GM18907 (cell line): ENCODE results near the gene DCDC1.

Experiments
- ATAC-seq: cut with Tn5 transposase; IDR thresholded peaks from one replicate; pipeline ENCODE4 v1.9.1; 2021; ENCODE audit warnings: mild to moderate bottlenecking, moderate library complexity; ENCODE audit not compliant: unreplicated experiment

DCDC1 gene, protein sequence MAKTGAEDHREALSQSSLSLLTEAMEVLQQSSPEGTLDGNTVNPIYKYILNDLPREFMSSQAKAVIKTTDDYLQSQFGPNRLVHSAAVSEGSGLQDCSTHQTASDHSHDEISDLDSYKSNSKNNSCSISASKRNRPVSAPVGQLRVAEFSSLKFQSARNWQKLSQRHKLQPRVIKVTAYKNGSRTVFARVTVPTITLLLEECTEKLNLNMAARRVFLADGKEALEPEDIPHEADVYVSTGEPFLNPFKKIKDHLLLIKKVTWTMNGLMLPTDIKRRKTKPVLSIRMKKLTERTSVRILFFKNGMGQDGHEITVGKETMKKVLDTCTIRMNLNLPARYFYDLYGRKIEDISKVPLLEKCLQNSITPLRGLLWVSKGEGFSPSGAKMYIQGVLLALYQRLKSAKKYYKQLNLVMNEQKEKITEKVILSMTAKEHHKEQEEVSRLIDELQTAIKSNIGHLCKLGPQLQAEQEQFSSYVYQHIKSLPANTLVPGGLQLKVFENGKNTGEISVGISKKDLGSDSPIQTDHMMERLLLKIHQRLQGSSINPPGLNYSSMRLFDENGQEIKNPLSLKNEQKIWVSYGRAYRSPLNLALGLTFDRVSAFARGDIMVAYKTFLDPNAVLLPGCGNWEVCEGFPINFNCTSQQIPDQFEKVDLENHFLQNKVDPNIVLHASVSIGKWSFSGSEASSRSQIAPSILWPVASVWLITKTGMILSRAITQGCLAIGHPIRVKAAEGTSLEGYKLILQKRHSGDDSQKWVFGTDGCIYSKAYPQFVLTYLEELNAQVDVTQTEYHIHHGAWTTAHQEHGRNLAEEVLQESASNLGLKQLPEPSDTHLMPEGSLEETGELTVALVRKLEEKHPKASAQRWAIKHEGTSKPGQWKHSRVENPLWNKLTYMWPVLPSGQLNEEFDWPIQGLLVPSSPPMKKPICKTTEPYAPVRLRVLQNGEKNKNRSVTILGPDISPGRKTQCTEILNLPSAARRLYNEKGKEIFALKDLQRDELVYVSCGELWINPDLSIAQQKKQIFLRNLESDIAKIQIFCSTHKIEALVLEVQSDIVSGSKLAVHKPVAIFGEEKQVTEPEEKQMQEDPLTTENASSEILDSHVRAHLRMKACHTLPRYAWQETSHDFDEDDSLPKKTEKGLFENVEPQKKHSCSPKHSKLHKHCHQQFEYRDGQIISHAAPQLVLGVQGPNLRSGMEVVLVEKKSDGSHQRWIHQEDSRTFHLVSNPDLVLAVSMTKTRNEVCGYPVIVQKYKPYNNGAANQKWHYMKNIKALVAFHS (N-terminal part only)

DNA sequence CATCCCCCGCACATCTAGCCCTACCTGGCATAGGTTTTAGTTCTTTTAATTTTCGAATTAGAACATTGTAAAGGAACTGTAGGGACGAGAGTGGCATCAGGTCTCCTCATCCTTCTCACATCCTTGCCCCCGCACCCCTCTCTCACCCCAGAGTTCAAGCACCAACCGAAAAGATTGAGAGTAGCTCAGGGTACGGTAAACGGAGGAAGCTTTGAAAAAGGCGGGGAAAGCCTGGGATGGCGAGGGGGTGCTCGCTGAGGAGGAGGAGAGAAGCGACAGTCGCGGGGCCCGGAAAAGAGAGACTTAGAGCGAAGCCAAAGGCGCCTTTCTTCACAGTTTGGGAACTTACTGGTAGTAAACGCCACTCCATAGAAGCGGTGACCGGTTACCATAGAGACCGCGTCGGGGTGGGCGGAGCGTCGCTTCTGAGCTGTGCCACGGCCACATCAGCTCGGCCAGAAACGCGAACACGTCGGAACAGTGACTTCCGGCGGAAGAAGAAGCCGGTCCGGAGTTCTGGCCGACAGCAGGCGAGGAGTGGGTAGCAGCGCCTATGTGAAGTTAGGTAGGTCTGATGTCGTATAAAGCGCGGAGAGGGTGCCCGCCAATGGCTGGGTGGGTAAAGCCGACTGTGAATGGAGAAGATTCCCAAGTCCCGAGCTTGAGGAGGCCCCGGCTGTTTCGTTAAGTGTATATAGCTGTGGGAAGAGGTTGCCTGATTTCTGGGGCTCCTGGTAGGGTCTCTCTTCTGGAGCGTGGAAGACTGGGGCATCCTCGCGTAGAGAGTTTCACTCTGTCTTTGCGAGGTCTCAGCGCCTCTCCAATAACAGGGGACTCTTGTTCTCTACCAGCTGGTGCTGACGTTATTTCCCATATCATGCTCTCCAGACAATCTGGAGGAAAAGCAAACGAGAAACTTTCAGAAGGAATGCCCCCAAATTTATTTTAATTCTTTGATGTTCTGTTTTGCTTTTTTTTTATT lies at the start of gene DCDC1, which contains the start of gene DNAJC24:
DCDC1 (minus strand) TSS at position 392 of the 982 bp plus-strand sequence. CDS start 41,459 bp downstream, outside the sequence.
DNAJC24 (plus strand) TSS at position 513 of the 982 bp plus-strand sequence. CDS start 889 bp downstream, outside the sequence.
- peak; percentile 99 for ATAC-seq

DNA sequence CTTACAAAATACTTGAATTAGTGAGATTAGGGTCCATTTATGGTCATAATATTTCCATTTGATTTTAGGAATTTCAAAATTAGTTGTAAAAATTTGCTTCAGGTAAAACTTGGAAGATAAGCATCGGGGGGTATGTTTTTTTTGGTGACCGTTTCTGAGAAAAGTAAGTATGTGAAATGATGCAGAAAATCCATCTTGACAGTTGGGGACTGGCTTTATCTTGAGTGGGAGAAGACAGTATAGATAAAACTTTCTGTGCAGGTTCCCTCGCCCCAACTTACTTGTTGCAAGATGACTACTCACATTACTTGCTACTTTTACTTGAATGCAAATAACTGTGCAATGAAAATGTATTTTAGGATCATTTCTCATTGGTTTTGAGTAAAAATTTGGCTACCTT lies 49.6 kb upstream of the DCDC1 start:
- no peak for ATAC-seq

DNA sequence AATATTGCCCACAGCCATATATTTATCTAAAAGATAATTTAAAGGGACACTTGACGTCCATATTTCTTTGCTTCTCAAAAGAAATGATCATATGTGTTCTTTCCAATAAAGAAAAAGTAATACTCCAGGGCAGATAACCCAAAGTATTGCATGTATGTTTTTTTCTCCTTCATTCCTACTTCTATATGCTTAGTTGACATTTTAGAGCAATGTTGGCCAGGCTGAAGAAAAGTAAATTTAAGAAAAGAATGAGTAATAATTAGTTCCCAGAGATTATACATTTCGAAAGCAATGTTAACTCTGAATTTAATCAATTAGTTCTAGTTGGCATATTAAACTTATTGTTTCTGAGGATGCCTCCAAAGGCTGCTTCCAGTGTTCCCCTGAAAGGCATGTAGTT lies 48.3 kb upstream of the DCDC1 start:
- no peak for ATAC-seq

DNA sequence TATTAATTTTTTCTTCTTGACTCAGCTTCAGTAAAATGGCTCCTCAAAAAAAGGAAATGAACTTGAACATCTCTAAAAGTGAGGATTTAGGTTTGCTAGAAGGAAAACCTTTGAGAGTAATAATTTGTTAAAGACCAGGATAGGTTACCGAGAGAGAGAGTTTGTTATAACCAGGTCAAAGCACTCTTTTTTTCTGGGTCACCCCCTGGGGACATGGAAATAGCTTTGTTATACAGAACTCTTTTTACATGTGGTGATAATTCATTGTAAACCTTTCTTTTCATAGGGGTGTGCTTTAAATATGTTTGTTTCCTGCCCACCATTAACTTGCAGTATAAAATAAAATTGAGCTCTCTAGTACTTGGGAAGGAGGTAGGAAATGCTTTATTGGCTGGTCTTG lies 47.8 kb upstream of the DCDC1 start:
- ATAC-seq = no peak

DNA sequence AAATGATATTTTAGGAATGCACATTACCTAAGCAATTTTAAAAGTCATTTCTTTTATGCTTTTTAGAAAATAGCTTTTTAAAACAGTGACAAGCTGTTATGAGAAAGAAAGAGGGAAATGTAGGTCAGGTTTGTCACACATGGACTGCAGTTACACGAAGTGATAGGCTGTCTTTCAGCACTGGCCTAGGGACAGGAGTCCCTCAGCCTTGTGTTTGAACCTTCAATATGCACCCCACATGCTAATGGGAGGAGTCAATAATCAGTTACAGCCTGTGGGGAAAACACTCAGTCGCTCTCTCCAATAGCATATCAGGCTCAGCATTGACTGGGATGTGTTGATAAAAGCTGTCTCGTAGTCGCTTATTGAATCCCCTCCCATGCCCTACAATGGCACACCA lies 45.9 kb upstream of the DCDC1 start:
- ATAC-seq = no peak

DNA sequence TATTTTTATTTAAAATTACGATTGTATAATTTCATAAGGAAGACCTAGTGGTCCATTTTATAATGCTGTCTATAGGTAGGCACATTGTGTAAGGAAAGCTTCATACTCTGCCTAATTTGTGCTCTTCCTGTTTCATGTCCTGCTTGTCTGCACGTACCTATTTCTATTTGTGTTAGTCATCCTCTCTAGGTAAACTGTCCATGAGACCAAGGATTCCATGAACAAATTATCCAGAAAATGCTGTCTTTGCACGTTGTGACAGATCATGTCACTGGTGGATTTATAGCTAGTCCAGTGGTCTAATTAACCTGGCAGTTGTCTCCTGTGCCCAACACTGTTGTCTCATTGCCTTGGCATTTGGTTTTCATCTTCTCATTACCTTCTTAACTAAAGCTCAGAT lies 44.8 kb upstream of the DCDC1 start:
- ATAC-seq = no peak

DNA sequence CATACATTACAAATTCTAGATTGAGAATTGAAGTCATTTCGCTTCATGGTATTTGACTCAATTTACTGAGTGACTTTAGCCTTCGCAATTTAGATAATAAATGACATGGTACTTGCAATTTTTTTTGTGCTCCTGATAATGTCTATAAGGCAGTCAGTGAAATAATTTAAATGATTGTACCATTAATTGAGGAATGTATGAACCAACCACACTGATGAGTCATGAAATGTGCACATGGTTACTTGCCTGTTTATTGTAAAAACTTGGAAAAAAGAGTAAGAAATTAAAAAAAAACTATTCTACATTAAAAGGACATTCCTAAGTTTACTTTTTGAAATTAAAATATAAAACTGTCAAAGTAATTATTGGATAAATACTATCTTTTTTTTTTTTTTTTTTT lies 43.4 kb upstream of the DCDC1 start:
- no peak for ATAC-seq

DNA sequence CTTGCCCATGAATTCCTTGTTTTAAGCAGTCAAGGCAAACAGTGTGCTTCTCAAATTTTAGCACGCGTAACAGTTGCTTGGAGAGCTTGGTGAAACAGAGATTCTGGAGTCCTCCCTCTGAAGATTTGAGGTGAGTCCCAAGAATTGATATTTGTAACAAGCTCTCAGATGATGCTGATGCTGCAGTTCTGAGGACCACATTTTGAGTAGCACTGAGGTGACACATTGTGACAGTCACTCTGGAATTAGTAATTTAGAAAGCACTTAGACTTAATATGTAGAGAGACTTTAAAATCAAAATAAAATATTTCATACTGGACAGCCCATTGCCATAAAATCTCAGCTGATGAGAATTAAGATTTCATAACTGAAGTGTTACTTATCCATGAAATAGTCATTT lies 38.7 kb upstream of the DCDC1 start:
- ATAC-seq = no peak

DNA sequence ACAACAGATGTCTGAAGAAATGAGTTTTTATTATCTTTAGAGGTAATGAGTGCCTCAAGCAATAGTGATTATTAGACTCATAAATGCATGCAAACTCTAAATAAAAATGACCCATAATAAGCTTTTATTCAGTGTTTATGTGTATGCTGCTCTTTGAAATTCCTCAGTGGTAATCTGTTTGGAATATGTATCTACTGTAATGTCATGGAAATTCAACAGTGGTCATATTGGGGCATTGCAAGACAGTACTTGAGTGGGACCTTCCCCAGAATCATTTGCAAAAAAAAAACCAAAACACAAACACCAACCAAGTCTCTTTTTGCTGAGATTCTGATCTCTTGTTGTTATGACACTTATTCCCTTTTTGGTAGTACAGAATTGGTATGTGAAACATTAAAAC lies 35.1 kb upstream of the DCDC1 start:
- no peak for ATAC-seq

DNA sequence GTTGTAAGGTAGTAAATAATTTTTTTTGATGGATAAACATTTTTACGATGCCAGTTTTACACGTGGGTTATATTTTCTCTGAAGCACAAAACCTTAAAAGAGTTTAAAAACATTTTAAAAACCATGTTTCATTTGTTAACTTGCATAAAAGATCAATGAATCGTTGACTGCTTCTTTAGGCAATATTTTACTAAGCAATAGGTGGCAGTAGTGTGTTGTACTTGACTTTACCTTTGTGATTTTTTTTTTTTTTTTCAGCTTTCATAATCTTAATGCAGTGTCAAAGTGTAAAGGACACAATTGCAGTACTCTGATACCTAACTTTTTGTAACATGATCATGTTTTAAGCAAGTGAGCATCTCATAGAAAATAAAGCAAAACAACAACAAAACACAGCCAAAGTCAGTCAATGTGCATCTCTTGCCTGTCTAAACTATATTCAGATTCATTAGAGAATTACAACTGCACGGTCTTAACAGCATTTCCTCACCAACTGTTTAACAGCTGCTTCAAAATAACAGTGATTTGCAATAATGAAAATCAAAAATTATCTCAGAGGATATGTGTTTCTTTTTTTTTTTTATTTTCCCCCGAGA lies 27.8 kb upstream of the DCDC1 start:
- peak; percentile 61 for ATAC-seq

DNA sequence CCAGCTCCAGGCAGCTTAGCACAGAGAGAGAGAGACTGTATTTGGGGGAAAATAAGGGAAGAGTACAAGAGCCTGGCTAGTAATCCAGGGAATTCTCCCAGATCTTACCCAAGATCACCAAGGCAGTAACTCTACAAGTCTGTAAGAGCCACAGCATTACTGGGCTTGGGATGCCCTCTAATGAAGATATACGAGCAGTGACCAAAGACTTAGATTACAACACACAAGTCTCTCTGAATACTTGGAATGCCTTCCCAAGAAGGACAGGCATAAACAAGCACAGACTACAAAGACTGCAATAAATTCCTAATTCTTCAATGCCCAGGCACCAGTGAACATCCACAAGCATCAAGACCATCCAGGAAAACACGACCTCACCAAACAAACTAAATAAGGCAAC lies 17.8 kb upstream of the DCDC1 start:
- ATAC-seq = no peak

DNA sequence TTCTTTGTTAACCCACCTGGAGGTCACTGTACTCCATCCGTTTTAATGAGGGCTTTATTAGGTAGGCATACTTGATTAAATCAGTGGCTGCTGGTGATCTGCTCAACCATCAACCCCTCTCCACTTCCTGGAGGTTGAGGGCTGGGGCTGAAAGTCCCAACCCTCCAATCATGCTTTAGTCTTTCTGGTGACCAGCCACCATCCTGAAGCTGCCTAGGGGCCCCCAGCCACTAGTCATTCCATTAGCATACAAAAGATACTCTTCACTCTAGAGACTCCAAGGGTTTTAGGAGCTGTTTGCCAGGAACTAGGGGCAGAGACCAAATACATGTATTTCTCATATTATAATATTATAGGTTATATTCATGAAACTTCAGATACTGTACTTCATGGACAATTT lies 13.6 kb upstream of the DCDC1 start:
- no peak for ATAC-seq

DNA sequence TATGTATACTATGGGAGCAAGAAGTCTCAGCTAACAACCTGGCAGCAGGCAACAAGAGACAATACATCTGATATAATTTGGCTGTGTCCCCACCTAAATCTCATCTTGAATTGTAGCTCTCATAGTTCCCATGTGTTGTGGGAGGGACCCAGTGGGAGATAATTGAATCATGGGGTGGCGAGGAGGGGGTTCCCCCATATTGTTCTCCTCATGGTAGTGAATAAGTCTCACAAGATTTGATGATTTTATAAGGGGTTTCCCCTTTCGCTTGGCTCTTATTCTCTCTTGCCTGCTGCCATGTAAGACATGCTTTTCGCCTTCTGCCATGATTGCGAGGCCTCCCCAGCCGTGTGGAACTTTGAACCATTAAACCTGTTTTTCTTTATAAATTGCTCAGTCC lies 6.3 kb upstream of the DCDC1 start:
- ATAC-seq = no peak

DNA sequence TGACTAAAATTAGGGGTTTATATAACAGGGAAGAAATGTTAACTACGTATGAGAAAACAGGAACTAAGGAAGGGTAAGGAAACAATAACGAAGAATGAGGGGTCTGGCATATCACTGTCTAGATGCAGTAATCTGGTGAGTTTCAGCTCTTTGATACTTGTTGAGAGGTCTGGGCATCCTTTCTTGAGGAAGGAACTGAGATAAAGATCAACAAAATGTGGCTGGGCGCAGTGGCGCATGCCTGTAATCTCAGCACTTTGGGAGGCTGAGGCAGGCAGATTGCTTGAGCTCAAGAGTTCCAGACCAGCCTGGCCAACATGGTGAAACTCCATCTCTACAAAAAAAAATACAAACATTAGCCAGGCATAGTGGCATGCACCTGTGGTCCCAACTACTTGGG lies 2.7 kb downstream of the DCDC1 start:
- no peak for ATAC-seq

DNA sequence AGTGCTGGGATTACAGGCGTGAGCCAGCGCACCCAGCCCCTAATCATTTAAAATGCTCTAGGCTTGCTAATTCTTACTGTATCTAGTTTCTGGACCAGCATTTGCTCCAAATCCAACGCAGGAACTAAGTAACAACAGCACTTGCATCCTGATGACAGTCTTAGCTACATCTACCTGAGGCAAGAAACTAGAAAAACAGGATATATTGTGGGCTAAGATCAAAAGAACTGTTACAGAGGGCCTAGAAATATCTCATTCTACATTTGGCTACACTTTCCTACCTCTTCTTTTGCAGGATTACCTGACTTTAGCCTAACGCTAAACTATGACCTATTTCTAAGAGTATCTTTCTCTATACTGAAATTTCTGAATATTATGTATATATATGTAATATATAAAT lies 7.8 kb downstream of the DCDC1 start:
- ATAC-seq = no peak

DNA sequence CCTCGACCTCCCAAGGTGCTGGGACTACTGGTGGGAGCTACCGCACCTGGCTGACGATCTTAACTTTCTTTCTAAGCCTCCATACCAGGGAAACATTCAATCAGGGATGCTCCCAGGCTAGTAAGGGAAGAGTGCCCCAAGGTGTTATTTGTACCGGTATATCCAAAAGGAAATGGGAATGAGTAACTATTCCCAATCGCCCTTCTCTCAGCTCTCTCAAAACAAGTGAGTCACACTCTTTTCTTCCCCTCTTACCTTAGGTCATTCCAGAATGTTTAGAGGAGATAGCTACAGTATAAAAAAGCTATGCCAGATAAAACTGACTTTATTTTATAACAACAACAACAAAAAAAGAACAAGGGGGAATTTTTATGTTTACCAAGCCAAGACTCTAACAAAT lies 13.7 kb downstream of the DCDC1 start:
- ATAC-seq = no peak

DNA sequence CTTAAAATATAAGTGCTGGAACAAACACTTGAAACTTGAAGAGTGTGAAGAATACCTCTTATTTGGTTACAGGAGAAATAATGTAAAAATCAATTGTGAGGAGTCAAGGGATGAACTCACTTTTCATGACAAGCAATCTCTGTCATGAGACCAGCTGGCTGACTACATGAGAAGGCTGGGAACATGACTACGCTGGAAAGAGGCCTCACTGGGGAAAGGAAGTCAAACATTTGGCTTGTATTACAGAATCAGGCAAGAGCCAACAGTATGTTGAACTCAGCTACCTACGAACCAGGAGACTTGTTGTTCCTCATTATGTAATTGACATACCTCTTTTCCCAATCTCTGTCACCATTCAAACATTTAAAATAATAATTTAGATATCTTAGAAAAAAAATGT lies 14.4 kb downstream of the DCDC1 start:
- no peak for ATAC-seq

DNA sequence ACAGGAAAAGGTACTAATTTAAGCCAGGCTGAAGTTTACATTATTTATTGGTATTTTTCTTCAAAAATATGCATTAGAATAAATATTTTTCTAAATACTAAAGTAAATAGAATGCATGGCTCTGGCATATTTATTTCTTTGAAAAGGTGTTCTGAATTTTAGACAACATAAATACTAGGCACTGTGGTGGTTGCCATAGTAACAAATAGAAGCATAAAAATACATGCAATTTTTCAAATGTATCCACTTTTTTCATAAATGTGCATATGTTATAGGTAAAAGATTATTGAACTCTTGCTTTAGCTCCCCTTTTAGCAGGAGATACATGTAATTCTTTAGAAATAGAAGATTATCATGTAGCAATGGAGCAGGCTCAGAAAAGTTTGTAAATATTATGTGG lies 18.4 kb downstream of the DCDC1 start:
- ATAC-seq = no peak

DNA sequence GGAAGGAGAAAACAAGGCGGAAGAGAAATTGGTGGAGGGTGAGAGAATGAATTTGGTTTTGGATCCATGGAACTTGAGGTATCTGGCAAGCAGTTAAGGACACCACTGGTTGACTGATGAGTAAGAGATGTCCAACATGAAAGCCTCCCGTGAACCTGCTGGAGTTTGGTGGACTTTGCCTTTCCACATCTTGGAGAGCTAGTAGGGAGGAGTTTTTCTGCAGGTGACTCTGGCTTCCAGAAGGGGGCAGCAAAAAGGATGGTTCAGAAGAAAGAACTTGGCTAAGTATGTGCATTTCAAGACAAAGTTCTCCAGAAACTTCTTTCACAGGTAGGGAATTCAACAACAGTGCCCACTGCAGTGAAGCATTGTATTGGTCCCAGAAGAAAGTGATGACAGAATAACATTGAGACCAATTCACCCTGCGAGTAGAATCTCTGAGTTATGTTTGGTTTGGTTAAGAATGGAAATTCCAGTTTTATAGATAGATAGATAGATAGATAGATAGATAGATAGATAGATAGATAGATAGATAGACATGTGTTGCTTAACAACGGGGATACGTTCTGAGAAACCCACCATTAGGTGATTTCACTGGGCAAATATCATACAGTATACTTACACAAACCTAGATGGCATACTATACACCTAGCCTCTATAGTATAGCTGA lies 28.5 kb downstream of the DCDC1 start:
- no peak for ATAC-seq
